Mucosa of rectum (tissue), 2 donors: ENCODE data around the gene ATM.
"Not testable (repeated sequence)": the region's sequence is repeated elsewhere in the genome, so short reads cannot be mapped to it uniquely, and the experiment has no call there.

ENCODE experiments used
- H3K27ac ChIP-seq, 2 donors: one replicate each; pipeline ENCODE4 v1.7.0; 2013; ENCODE audit warnings: inconsistent platforms in 2 of 2, low read depth in 2 of 2, low read length in 2 of 2
- H3K27me3 ChIP-seq, 2 donors: one replicate each; pipeline ENCODE4 v1.7.0; 2013; ENCODE audit warnings: low read length in 2 of 2; ENCODE audit not compliant: control insufficient read depth in 2 of 2, insufficient read depth in 2 of 2
- H3K36me3 ChIP-seq, 2 donors: one replicate each; pipeline ENCODE4 v1.7.0; 2013; ENCODE audit warnings: low read length in 2 of 2; ENCODE audit not compliant: control insufficient read depth in 2 of 2, insufficient read depth in 2 of 2
- H3K4me1 ChIP-seq, 2 donors: one replicate each; pipeline ENCODE4 v1.7.0; 2013; ENCODE audit warnings: low read length in 2 of 2, mild to moderate bottlenecking in 1 of 2; ENCODE audit not compliant: control insufficient read depth in 2 of 2, insufficient read depth in 2 of 2
- H3K4me3 ChIP-seq, 2 donors: one replicate each; pipeline ENCODE4 v1.7.0; 2013; ENCODE audit warnings: low read length in 2 of 2
- H3K9ac ChIP-seq, 2 donors: one replicate each; pipeline ENCODE4 v1.7.0; 2013; ENCODE audit warnings: low read length in 2 of 2, low read depth in 1 of 2, mild to moderate bottlenecking in 1 of 2
- H3K9me3 ChIP-seq, 2 donors: one replicate each; pipeline ENCODE4 v1.7.0; 2013; ENCODE audit warnings: low read length in 2 of 2; ENCODE audit not compliant: control insufficient read depth in 2 of 2
- donor health status: healthy.
- donor health status: Normal muscosa, but diverticular disease.

Gene ATM

GRCh38 chr11:108276985-108277616, 54.2 kb downstream of the ATM start:
- not testable (repeated sequence) for H3K4me1 ChIP-seq, H3K4me3 ChIP-seq, H3K27ac ChIP-seq, H3K9me3 ChIP-seq, H3K27me3 ChIP-seq, H3K9ac ChIP-seq
- peaks cover 19 to 28% of the 10 kb centered on the region in 2 donors for H3K36me3 ChIP-seq

- no peaks in the 10 kb centered on the region for H3K9me3 ChIP-seq
- no peak overlapping the region for H3K27ac ChIP-seq
- H3K4me3 ChIP-seq: no peak overlapping the region
- H3K36me3 ChIP-seq: peaks cover 15 to 29% of the 10 kb centered on the region in 2 donors
- H3K4me1 ChIP-seq: no peaks in the 10 kb centered on the region
- no peaks in the 10 kb centered on the region for H3K27me3 ChIP-seq
- no peak overlapping the region for H3K9ac ChIP-seq
Observed at GRCh38 chr11:108278546-108278945, 55.7 kb downstream of the ATM start.

GRCh38 chr11:108278954-108279353, 56.1 kb downstream of the ATM start:
- Histone ChIP-seq H3K9ac (no peak overlapping the region), H3K27me3 (no peaks in the 10 kb centered on the region), H3K27ac (no peak overlapping the region), H3K9me3 (no peaks in the 10 kb centered on the region), H3K4me3 (no peak overlapping the region), H3K4me1 (no peaks in the 10 kb centered on the region), H3K36me3 (peaks cover 17 to 30% of the 10 kb centered on the region in 2 donors)

- Histone ChIP-seq H3K4me3 (no peak overlapping the region), H3K36me3 (peaks cover 28 to 30% of the 10 kb centered on the region in 2 donors)
Observed at GRCh38 chr11:108286370-108286769, 63.5 kb downstream of the ATM start.

GRCh38 chr11:108286956-108287355, 64.1 kb downstream of the ATM start:
- no peaks in the 10 kb centered on the region for H3K4me1 ChIP-seq
- no peaks in the 10 kb centered on the region for H3K27me3 ChIP-seq
- H3K9ac ChIP-seq: no peak overlapping the region
- peaks cover 29 to 33% of the 10 kb centered on the region in 2 donors for H3K36me3 ChIP-seq
- no peaks in the 10 kb centered on the region for H3K9me3 ChIP-seq
- no peak overlapping the region for H3K4me3 ChIP-seq
- H3K27ac ChIP-seq: no peak overlapping the region

More at GRCh38 chr11:108286370-108286769, 63.5 kb downstream of the ATM start:
- no peak overlapping the region for H3K9ac ChIP-seq
- no peaks in the 10 kb centered on the region for H3K4me1 ChIP-seq
- no peaks in the 10 kb centered on the region for H3K9me3 ChIP-seq
- no peaks in the 10 kb centered on the region for H3K27me3 ChIP-seq
- H3K27ac ChIP-seq: no peak overlapping the region

GRCh38 chr11:108289066-108289465, 66.2 kb downstream of the ATM start:
- H3K4me1 ChIP-seq, H3K4me3 ChIP-seq, H3K27me3 ChIP-seq, H3K9me3 ChIP-seq, H3K27ac ChIP-seq, H3K9ac ChIP-seq: not testable (repeated sequence)
- peaks cover 22 to 28% of the 10 kb centered on the region in 2 donors for H3K36me3 ChIP-seq

GRCh38 chr11:108289699-108290098, 66.8 kb downstream of the ATM start:
- Histone ChIP-seq H3K9ac (no peak overlapping the region), H3K27me3 (no peaks in the 10 kb centered on the region), H3K4me3 (no peak overlapping the region), H3K27ac (no peak overlapping the region), H3K4me1 (no peaks in the 10 kb centered on the region), H3K9me3 (no peaks in the 10 kb centered on the region), H3K36me3 (peaks cover 22% of the 10 kb centered on the region in 2 donors)

- no peak overlapping the region for H3K9ac ChIP-seq
- H3K4me1 ChIP-seq: no peaks in the 10 kb centered on the region
- peaks cover 18 to 31% of the 10 kb centered on the region in 2 donors for H3K36me3 ChIP-seq
- H3K9me3 ChIP-seq: no peaks in the 10 kb centered on the region
- H3K27ac ChIP-seq: no peak overlapping the region
- H3K27me3 ChIP-seq: no peaks in the 10 kb centered on the region
- H3K4me3 ChIP-seq: no peak overlapping the region
Observed at GRCh38 chr11:108293229-108293628, 70.4 kb downstream of the ATM start.

- Histone ChIP-seq H3K27me3 (no peaks in the 10 kb centered on the region), H3K9ac (no peak overlapping the region), H3K27ac (no peak overlapping the region), H3K4me1 (no peaks in the 10 kb centered on the region), H3K36me3 (peaks cover 9 to 31% of the 10 kb centered on the region in 2 donors), H3K9me3 (no peaks in the 10 kb centered on the region), H3K4me3 (no peak overlapping the region)
Observed at GRCh38 chr11:108302121-108302785, 79.4 kb downstream of the ATM start.

- H3K9me3 ChIP-seq: no peaks in the 10 kb centered on the region
- H3K27ac ChIP-seq: no peak overlapping the region
- H3K4me3 ChIP-seq: no peak overlapping the region
- H3K4me1 ChIP-seq: no peaks in the 10 kb centered on the region
- H3K27me3 ChIP-seq: no peaks in the 10 kb centered on the region
- no peak overlapping the region for H3K9ac ChIP-seq
- H3K36me3 ChIP-seq: peaks cover 3 to 20% of the 10 kb centered on the region in 2 donors
Observed at GRCh38 chr11:108307751-108308150, 84.9 kb downstream of the ATM start.
